SK-N-MC (cell line): ENCODE data around the gene TMEM144.

ENCODE experiments used
- EZH2 ChIP-seq: fragments of 200-600 bp; sonication (generic); IDR thresholded peaks from one replicate; pipeline ENCODE4 v1.6.1; 2017; ENCODE audit warnings: antibody characterized with exemption
- FOXP2 ChIP-seq: optimal IDR thresholded peaks from 2 replicates; pipeline ENCODE3; 2011; ENCODE audit warnings: mild to moderate bottlenecking, moderate library complexity; ENCODE audit not compliant: insufficient read depth; ENCODE audit errors: extremely low read length, control extremely low read depth
- POLR2AphosphoS5 ChIP-seq: IDR thresholded peaks from 2 replicates; pipeline ENCODE4 v1.6.1; 2012; ENCODE audit warnings: mild to moderate bottlenecking, low read depth, low read length, borderline replicate concordance

DNA sequence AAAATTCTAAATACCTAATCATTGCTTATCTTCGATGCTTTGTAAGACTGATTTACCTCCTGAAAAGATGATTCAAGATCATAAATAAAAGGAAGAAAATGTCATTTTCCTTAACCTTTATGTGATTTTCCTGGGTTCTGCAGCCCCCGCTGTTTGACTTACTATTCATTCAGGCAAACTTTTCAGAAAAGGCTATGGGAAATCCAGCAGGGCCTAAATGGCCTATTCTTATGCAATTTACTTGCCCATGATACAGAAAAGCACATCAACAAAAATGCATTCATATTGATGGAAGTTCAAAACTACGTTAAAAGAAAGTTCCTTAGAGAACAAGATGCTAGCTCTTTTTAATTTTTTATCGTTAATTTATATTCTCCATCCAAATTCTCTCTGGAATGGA is 51.2 kb downstream of the TMEM144 start:
- no peak for TF ChIP-seq EZH2
- no peak for TF ChIP-seq POLR2AphosphoS5
- TF ChIP-seq FOXP2, result no peak
